ENCODE results near the gene MNT.
"Not testable (repeated sequence)": the region's sequence is repeated elsewhere in the genome, so short reads cannot be mapped to it uniquely, and the experiment has no call there.

DNA sequence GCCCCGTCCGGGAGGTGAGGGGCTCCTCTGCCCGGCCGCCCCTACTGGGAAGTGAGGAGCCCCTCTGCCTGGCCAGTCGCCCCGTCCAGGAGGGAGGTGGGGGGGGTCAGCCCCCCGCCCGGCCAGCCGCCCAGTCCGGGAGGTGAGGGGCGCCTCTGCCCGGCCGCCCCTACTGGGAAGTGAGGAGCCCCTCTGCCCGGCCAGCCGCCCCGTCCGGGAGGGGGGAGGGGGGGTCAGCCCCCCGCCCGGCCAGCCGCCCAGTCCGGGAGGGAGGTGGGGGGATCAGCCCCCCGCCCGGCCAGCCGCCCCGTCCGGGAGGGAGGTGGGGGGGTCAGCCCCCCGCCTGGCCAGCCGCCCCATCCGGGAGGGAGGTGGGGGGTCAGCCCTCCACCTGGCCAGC lies 46.6 kb upstream of the MNT start:
- not testable (repeated sequence) for TF ChIP-seq POLR2AphosphoS5, POLR2A (IDR thresholded peaks at IDR 0.05)
- TF ChIP-seq, protein P1, sequence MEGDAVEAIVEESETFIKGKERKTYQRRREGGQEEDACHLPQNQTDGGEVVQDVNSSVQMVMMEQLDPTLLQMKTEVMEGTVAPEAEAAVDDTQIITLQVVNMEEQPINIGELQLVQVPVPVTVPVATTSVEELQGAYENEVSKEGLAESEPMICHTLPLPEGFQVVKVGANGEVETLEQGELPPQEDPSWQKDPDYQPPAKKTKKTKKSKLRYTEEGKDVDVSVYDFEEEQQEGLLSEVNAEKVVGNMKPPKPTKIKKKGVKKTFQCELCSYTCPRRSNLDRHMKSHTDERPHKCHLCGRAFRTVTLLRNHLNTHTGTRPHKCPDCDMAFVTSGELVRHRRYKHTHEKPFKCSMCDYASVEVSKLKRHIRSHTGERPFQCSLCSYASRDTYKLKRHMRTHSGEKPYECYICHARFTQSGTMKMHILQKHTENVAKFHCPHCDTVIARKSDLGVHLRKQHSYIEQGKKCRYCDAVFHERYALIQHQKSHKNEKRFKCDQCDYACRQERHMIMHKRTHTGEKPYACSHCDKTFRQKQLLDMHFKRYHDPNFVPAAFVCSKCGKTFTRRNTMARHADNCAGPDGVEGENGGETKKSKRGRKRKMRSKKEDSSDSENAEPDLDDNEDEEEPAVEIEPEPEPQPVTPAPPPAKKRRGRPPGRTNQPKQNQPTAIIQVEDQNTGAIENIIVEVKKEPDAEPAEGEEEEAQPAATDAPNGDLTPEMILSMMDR (IDR thresholded peaks at IDR 0.05 in 8 of 11, conservative IDR thresholded peaks at IDR 0.05 in 3 of 11), result not testable (repeated sequence)

All from spleen (tissue), 7 donors.